Effector CD8-positive, alpha-beta T cell (primary cell): ENCODE measurements around the gene KPNA1.

Experiments
- DNase-seq: peaks from one replicate; lab custom pipeline; 2025; lab: John Stamatoyannopoulos, UW

Gene KPNA1

GRCh38 chr3:122415762-122416654, 98.7 kb downstream of the KPNA1 start, which contains the start of gene WDR5B:
TSS of gene WDR5B (minus strand) at chr3:122416062. CDS start at chr3:122415528, 534 bp downstream.
- no peak for DNase-seq

GRCh38 chr3:122415104-122415744, 99.5 kb downstream of the KPNA1 start:
- no peak for DNase-seq

- no peak for DNase-seq
Observed at GRCh38 chr3:122414391-122414790, 100.3 kb downstream of the KPNA1 start.

GRCh38 chr3:122410639-122411038, 104.1 kb downstream of the KPNA1 start:
- no peak for DNase-seq

- no peak for DNase-seq
Observed at GRCh38 chr3:122410111-122410510, 104.6 kb downstream of the KPNA1 start.

- DNase-seq: no peak
Observed at GRCh38 chr3:122409446-122409845, 105.3 kb downstream of the KPNA1 start.

GRCh38 chr3:122407946-122408345, 106.8 kb downstream of the KPNA1 start:
- no peak for DNase-seq

- no peak for DNase-seq
Observed at GRCh38 chr3:122406198-122406597, 108.5 kb downstream of the KPNA1 start.

- no peak for DNase-seq
Observed at GRCh38 chr3:122405015-122405414, 109.7 kb downstream of the KPNA1 start.

GRCh38 chr3:122403489-122403888, 111.2 kb downstream of the KPNA1 start:
- DNase-seq: no peak

- no peak for DNase-seq
Observed at GRCh38 chr3:122398920-122399319, 115.8 kb downstream of the KPNA1 start.

GRCh38 chr3:122397201-122397600, 117.5 kb downstream of the KPNA1 start:
- no peak for DNase-seq

GRCh38 chr3:122396511-122396910, 118.2 kb downstream of the KPNA1 start:
- no peak for DNase-seq

GRCh38 chr3:122395582-122395981, 119.2 kb downstream of the KPNA1 start:
- no peak for DNase-seq

- no peak for DNase-seq
Observed at GRCh38 chr3:122394173-122394572, 120.6 kb downstream of the KPNA1 start.

- DNase-seq: no peak
Observed at GRCh38 chr3:122392868-122393844, 121.6 kb downstream of the KPNA1 start.

GRCh38 chr3:122391681-122392446, 122.9 kb downstream of the KPNA1 start:
- no peak for DNase-seq

GRCh38 chr3:122390665-122391064, 124.1 kb downstream of the KPNA1 start:
- DNase-seq: no peak

GRCh38 chr3:122389892-122390291, 124.8 kb downstream of the KPNA1 start:
- DNase-seq: no peak

GRCh38 chr3:122389197-122389596, 125.5 kb downstream of the KPNA1 start:
- no peak for DNase-seq

- no peak for DNase-seq
Observed at GRCh38 chr3:122387709-122388108, 127.0 kb downstream of the KPNA1 start.
